ENCODE results near the gene RFX3. TPM values are rescaled to one million over a fixed set of nuclear protein-coding genes. Genes with fewer than 3 reads are reported as not detected.

Gene RFX3
- total RNA-seq, 1 experiment from 2014 or later = 4.5 TPM

GRCh38 chr9:3238236-3238635 is 287.6 kb downstream of the RFX3 start:
- intact Hi-C loops (cut with micrococcal nuclease) = no loop called here
- no peak for ATAC-seq
- POLR2A ChIA-PET (ENCODE audit: unreplicated experiment) = no interaction called here
- no peaks in the 10 kb centered on the region for H3K36me3 ChIP-seq (ENCODE audit: low read depth, low read length)
- no peaks in the 10 kb centered on the region for H3K27me3 ChIP-seq (ENCODE audit: low read length)
- H3K27ac ChIP-seq (ENCODE audit: low read length) = no peak overlapping the region
- no peaks in the 10 kb centered on the region for H3K4me1 ChIP-seq (ENCODE audit: insufficient read depth, low read length)
- no peaks in the 10 kb centered on the region for H3K9me3 ChIP-seq (ENCODE audit: low read length)
- H3K79me2 ChIP-seq (ENCODE audit: low read length) = no peaks in the 10 kb centered on the region
- CTCF ChIA-PET = no interaction called here
- BruUV-seq (replicated peaks) = no TSS peak
- no peak overlapping the region for H3K4me2 ChIP-seq (ENCODE audit: low read length)
- H3F3A ChIP-seq (ENCODE audit: low read length, unreplicated experiment) = no peaks in the 10 kb centered on the region
- H3K9me2 ChIP-seq (replicated peaks; ENCODE audit: low read length) = no peaks in the 10 kb centered on the region
- H4K20me1 ChIP-seq (ENCODE audit: low read length) = no peaks in the 10 kb centered on the region
- H2AFZ ChIP-seq (ENCODE audit: low read length) = no peak overlapping the region
- no peak overlapping the region for H3K9ac ChIP-seq (ENCODE audit: low read length)
- no peak for DNase-seq
- TF ChIP-seq CTCF (conservative IDR thresholded peaks at IDR 0.05; ENCODE audit: low read depth, low read length) = no peak
- TF ChIP-seq EZH2phosphoT487 (IDR thresholded peaks at IDR 0.05; ENCODE audit: borderline replicate concordance, low read length) = no peak
- TF ChIP-seq EZH2 (IDR thresholded peaks at IDR 0.05; ENCODE audit: low read length, unreplicated experiment) = no peak
- H3K4me3 ChIP-seq (ENCODE audit: low read length) = no peak overlapping the region

- H3K79me2 ChIP-seq (ENCODE audit: low read length) = no peaks in the 10 kb centered on the region
- no peaks in the 10 kb centered on the region for H3K36me3 ChIP-seq (ENCODE audit: low read depth, low read length)
- H3K9me3 ChIP-seq (ENCODE audit: low read length) = no peaks in the 10 kb centered on the region
- no peak overlapping the region for H3K27ac ChIP-seq (ENCODE audit: low read length)
- CTCF ChIA-PET = no interaction called here
- POLR2A ChIA-PET (ENCODE audit: unreplicated experiment) = no interaction called here
- H3K27me3 ChIP-seq (ENCODE audit: low read length) = no peaks in the 10 kb centered on the region
- BruUV-seq (replicated peaks) = no TSS peak
- no peak overlapping the region for H3K4me3 ChIP-seq (ENCODE audit: low read length)
- H3K9ac ChIP-seq (ENCODE audit: low read length) = no peak overlapping the region
- DNase-seq (peak; percentile 30), ATAC-seq (no peak)
- TF ChIP-seq EZH2phosphoT487 (IDR thresholded peaks at IDR 0.05; ENCODE audit: borderline replicate concordance, low read length) = no peak
- TF ChIP-seq CTCF (conservative IDR thresholded peaks at IDR 0.05; ENCODE audit: low read depth, low read length) = no peak
- no peak for TF ChIP-seq EZH2 (IDR thresholded peaks at IDR 0.05; ENCODE audit: low read length, unreplicated experiment)
- no peak overlapping the region for H3K4me2 ChIP-seq (ENCODE audit: low read length)
- H3F3A ChIP-seq (ENCODE audit: low read length, unreplicated experiment) = no peaks in the 10 kb centered on the region
- H3K9me2 ChIP-seq (replicated peaks; ENCODE audit: low read length) = no peaks in the 10 kb centered on the region
- H3K4me1 ChIP-seq (ENCODE audit: insufficient read depth, low read length) = no peaks in the 10 kb centered on the region
- intact Hi-C loops (cut with micrococcal nuclease) = no loop called here
- H4K20me1 ChIP-seq (ENCODE audit: low read length) = no peaks in the 10 kb centered on the region
- no peak overlapping the region for H2AFZ ChIP-seq (ENCODE audit: low read length)
Observed at GRCh38 chr9:3237121-3237520, 288.7 kb downstream of the RFX3 start.

GRCh38 chr9:3235497-3235896 is 290.3 kb downstream of the RFX3 start:
- DNase-seq = no peak
- no peaks in the 10 kb centered on the region for H4K20me1 ChIP-seq (ENCODE audit: low read length)
- H3K27ac ChIP-seq (ENCODE audit: low read length) = no peak overlapping the region
- H3K36me3 ChIP-seq (ENCODE audit: low read depth, low read length) = no peaks in the 10 kb centered on the region
- no peaks in the 10 kb centered on the region for H3K27me3 ChIP-seq (ENCODE audit: low read length)
- no peak for TF ChIP-seq CTCF (conservative IDR thresholded peaks at IDR 0.05; ENCODE audit: low read depth, low read length)
- no peak overlapping the region for H3K4me2 ChIP-seq (ENCODE audit: low read length)
- H3K9me2 ChIP-seq (replicated peaks; ENCODE audit: low read length) = no peaks in the 10 kb centered on the region
- intact Hi-C loops (cut with micrococcal nuclease) = no loop called here
- no peaks in the 10 kb centered on the region for H3K9me3 ChIP-seq (ENCODE audit: low read length)
- no peak overlapping the region for H2AFZ ChIP-seq (ENCODE audit: low read length)
- ChIA-PET POLR2A (ENCODE audit: unreplicated experiment) (no interaction called here), CTCF (no interaction called here)
- H3K9ac ChIP-seq (ENCODE audit: low read length) = no peak overlapping the region
- BruUV-seq (replicated peaks) = no TSS peak
- H3K4me1 ChIP-seq (ENCODE audit: insufficient read depth, low read length) = no peaks in the 10 kb centered on the region
- H3K4me3 ChIP-seq (ENCODE audit: low read length) = no peak overlapping the region
- H3F3A ChIP-seq (ENCODE audit: low read length, unreplicated experiment) = no peaks in the 10 kb centered on the region
- H3K79me2 ChIP-seq (ENCODE audit: low read length) = no peaks in the 10 kb centered on the region
- ATAC-seq = no peak
